ENCODE measurements around the gene KRTAP12-4.

DNA sequence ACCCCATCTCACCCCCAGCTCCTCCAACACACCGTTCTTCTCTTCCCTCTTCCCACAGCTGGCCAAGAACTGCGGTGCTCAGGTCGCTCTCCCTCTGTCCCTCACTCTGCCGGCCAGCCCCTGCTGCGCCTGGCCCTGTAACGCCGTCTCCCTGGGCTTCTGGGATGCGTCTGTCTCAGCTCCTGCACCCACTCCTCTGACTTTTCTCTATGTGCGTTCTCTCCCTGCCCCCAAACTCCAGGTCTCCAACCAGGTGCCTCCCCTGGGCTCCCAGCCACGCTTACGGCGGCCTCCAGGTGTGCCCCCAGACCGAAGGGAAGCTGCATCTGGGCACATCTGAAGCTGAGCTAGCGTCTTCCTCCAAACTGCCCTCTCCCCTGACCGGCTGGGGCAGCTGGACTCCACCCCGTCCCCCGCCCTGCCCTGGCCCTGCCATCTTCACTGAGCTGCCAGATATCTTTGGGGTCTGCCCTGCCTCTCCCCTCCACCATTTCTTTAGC is 45.1 kb upstream of the KRTAP12-4 start:
- TF ChIP-seq, protein P1, sequence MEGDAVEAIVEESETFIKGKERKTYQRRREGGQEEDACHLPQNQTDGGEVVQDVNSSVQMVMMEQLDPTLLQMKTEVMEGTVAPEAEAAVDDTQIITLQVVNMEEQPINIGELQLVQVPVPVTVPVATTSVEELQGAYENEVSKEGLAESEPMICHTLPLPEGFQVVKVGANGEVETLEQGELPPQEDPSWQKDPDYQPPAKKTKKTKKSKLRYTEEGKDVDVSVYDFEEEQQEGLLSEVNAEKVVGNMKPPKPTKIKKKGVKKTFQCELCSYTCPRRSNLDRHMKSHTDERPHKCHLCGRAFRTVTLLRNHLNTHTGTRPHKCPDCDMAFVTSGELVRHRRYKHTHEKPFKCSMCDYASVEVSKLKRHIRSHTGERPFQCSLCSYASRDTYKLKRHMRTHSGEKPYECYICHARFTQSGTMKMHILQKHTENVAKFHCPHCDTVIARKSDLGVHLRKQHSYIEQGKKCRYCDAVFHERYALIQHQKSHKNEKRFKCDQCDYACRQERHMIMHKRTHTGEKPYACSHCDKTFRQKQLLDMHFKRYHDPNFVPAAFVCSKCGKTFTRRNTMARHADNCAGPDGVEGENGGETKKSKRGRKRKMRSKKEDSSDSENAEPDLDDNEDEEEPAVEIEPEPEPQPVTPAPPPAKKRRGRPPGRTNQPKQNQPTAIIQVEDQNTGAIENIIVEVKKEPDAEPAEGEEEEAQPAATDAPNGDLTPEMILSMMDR (conservative IDR thresholded peaks at IDR 0.05), result no peak
- no peak for TF ChIP-seq EZH2 (IDR thresholded peaks at IDR 0.05; ENCODE audit: low read depth)

Data from PC-9 (cell line).